ENCODE results near the gene TAS1R1.

The TAS1R1 gene

GRCh38 chr1:6614019-6614928 is 59.2 kb downstream of the TAS1R1 start:
- DNase-seq: peak; percentile 82

DNA sequence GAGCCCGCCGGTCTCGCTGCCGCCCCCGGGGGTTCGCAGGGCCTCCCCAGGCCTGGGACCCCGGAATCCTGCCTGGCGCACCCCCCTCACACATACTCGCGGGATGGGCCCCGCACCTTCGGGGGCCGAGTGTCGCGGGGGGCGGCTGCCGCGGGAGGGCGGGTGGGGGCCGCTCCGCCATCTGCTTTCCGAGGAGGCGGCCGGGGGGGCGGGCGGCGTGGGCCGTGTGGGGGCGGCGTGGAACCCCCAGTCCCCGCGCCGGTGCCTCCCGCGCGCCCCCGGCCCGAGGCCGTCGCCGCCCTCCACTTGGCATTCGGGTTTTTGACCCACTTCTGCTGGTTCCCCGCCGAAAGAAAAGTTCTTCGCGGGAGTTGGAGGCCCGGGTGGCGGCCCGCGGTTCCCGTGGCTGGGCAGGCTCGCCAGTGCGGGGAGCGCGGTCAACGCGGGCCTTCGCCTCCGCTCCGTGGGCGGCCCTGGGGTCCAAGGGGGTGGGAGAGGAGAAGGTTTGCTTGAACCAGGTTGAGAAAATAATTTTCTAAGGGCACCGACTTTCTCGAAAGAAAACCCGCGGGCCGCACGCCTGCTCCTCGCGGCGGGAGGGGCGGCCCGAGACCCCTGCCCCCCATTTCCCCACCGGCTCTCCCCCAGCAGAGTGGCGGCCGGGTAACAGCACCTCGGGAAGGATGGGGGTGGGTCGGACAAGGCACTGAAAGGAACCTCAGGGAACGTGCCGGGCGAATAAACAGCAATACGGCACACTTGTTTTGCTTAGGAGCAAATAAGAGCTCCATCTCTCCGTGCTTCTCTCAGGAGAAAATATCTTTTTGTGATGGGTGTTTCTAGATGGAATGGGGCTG is 60.0 kb downstream of the TAS1R1 start:
- no peak for DNase-seq

DNA sequence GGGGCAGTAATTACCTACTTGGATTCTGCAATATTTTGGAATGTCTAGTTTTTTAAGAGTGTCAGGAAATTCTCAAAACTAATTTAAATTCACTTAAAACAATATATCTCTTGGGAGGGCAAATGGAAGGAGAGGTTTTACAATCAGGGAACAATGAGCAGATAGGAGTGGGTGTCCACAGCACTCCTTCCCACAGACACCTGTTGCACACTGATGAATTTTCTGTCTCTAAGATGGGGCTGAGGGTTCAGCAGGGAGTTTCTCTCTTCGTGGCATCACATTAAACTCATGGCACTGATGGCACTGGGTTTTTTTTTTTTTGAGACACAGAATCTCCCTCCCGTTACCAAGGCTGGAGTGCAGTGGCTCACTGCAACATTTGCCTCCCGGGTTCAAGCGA is 63.9 kb downstream of the TAS1R1 start:
- no peak for DNase-seq

GRCh38 chr1:6621429-6622391 is 66.6 kb downstream of the TAS1R1 start:
- no peak for DNase-seq

GRCh38 chr1:6622396-6623152 is 67.5 kb downstream of the TAS1R1 start:
- DNase-seq: no peak

GRCh38 chr1:6623269-6623965 is 68.3 kb downstream of the TAS1R1 start:
- DNase-seq: no peak

DNA sequence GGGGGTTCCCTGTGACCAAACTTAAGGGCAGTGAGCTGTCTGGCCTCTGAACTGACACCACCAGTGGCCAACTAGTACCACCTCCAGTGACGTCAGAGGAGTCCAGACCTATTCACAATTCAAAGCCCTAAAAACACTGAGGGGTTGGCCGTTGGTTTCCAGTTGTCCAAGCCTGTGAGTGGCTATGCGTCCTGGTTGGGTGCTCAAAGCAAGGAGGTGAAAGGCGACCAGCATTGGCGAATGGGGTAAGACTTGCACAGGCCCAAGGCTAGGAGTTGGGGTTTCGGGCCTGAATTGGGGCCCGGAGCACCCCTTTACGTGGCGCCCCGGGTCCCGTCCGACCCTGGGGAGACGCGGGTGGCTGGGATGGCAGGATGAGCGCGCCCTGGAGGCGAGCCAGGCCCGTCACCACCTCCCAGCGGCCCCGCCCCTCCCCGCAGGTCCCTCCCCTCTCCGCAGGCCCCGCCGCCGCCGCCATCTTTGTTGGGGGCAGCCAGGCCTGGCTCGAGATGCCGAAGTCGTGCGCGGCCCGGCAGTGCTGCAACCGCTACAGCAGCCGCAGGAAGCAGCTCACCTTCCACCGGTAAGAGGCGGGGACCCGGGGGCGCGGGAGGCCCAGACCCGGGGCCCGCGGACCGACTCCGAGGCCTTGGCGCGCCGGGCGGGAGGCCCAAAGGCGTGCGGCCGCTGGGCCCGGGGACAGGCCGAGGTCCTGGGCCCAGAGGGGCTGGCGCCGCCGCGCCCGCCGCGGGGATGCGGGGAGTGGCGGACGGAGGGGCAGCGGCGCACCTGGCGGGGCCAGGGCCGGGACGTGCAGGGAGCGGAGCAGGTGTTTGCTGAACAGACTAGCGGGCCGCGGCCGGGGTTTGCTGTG is 69.8 kb downstream of the TAS1R1 start, which contains the start of gene THAP3:
Gene THAP3 (plus strand): TSS at position 159 of the 874 bp plus-strand sequence. CDS start 351 bp downstream, at position 510.
- DNase-seq: peak; percentile 95

DNA sequence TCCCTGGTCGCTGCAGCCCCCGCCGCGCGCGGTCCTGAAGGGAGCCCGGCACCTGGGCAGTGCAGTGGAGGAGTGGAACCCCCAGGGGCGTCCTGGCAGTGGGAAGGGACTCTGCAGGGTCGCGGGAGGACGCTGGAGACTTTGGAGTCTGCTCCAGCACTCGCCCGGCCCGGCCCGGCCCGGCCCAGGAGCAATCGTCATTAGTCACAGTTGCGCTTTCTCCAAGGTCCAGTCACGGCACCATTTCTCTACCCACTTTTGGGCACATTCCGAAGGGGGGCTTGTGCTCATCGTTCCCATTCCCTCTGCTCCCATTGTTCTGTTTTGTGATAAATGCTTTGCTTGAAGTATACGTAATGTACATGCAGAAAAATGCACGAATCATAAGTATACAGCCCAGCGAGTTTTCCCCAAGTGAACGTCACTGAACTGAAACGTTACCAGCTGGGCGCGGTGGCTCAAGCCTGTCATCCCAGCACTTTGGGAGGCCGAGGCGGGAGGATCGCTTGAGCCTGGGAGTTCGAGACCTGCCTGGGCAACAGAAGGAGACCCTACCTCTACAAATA is 70.6 kb downstream of the TAS1R1 start:
- no peak for DNase-seq

GRCh38 chr1:6627031-6627430 is 71.9 kb downstream of the TAS1R1 start:
- no peak for DNase-seq

- no peak for DNase-seq
These were observed 72.9 kb downstream of the TAS1R1 start for GRCh38 chr1:6627841-6628545.

DNA sequence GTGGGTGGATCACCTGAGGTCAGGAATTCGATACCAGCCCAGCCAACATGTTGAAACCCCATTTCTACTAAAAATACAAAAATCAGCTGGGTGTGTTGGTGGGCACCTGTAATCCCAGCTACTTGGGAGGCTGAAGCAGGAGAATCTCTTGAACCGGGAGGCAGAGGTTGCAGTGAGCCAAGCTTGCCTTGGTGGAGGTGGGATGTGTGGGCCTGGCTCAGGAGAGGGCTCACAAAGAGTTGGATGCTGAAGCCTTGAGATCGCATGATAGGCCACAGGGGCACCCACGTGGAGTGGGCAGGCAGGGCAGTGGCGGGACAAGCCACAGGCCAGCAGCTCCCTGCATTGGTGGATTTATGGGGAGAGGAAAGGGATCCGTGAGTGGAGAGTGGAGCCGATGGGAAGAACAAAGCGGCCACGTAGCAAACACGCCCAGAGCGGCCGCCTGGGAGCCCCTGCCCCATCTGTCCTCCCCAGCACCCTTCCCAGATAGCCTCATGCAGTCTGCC is 73.9 kb downstream of the TAS1R1 start:
- no peak for DNase-seq
